Testis (tissue), 2 donors: ENCODE measurements around the gene ESR1.

Experiments used
- CTCF ChIP-seq, 3 experiments: fragments of 450-650 bp in 2 of 3; fragments of 200-600 bp in 1 of 3; sonication (generic) in 1 of 3; IDR thresholded peaks; one replicate each; pipeline ENCODE4 v1.5.1; 2016 to 2019; ENCODE audit warnings: antibody characterized with exemption in 3 of 3, mild to moderate bottlenecking in 2 of 3, moderate library complexity in 1 of 3
- POLR2A ChIP-seq: fragments of 450-650 bp; IDR thresholded peaks from one replicate; pipeline ENCODE4 v1.6.1; 2017; ENCODE audit warnings: antibody characterized with exemption, mild to moderate bottlenecking, moderate library complexity

DNA sequence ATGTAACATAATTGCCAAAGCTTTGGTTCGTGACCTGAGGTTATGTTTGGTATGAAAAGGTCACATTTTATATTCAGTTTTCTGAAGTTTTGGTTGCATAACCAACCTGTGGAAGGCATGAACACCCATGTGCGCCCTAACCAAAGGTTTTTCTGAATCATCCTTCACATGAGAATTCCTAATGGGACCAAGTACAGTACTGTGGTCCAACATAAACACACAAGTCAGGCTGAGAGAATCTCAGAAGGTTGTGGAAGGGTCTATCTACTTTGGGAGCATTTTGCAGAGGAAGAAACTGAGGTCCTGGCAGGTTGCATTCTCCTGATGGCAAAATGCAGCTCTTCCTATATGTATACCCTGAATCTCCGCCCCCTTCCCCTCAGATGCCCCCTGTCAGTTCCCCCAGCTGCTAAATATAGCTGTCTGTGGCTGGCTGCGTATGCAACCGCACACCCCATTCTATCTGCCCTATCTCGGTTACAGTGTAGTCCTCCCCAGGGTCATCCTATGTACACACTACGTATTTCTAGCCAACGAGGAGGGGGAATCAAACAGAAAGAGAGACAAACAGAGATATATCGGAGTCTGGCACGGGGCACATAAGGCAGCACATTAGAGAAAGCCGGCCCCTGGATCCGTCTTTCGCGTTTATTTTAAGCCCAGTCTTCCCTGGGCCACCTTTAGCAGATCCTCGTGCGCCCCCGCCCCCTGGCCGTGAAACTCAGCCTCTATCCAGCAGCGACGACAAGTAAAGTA, 547 bp upstream of the ESR1 start:
- no peak for TF ChIP-seq CTCF (IDR thresholded peaks at IDR 0.05)
- TF ChIP-seq POLR2A = no peak
